Osteoblast (primary cell): Measurements from ENCODE around the gene ITPR3. TPM values are rescaled to one million over a fixed set of nuclear protein-coding genes. Genes with fewer than 3 reads are reported as not detected.

ENCODE experiments used
- DNase-seq: peaks from one replicate; pipeline ENCODE4 v3.0.0; 2011; ENCODE audit warnings: low spot score, mixed read lengths; ENCODE audit not compliant: insufficient read length; ENCODE audit errors: missing footprints
- H2AFZ ChIP-seq: 2 replicates; pipeline ENCODE4 v1.6.0; 2011; ENCODE audit warnings: mild to moderate bottlenecking, low read length
- H3K27ac ChIP-seq: 2 replicates; pipeline ENCODE4 v1.5.1; 2011; ENCODE audit warnings: mild to moderate bottlenecking, low read depth, low read length, moderate library complexity
- H3K27me3 ChIP-seq: 2 replicates; pipeline ENCODE4 v1.6.0; 2012; ENCODE audit warnings: mild to moderate bottlenecking, control low read depth, inconsistent platforms, low read length, moderate library complexity; ENCODE audit not compliant: insufficient read depth
- H3K36me3 ChIP-seq: 2 replicates; pipeline ENCODE4 v1.5.1; 2011; ENCODE audit warnings: mild to moderate bottlenecking, low read length, control low read depth, moderate library complexity; ENCODE audit not compliant: insufficient read depth
- H3K4me1 ChIP-seq: 2 replicates; pipeline ENCODE4 v1.5.1; 2011; ENCODE audit warnings: mild to moderate bottlenecking, low read length, control low read depth, moderate library complexity; ENCODE audit not compliant: insufficient read depth
- H3K4me2 ChIP-seq: 2 replicates; pipeline ENCODE4 v1.6.0; 2011; ENCODE audit warnings: mild to moderate bottlenecking, low read length; ENCODE audit not compliant: insufficient read depth
- H3K4me3 ChIP-seq: fragments of 200-600 bp; sonication (generic); 3 replicates; pipeline ENCODE4 v1.5.1; 2012; ENCODE audit warnings: mild to moderate bottlenecking, low read length, inconsistent platforms; ENCODE audit not compliant: insufficient read depth
- H3K79me2 ChIP-seq: 2 replicates; pipeline ENCODE4 v1.6.0; 2012; ENCODE audit warnings: mild to moderate bottlenecking, low read length, control low read depth, inconsistent platforms; ENCODE audit not compliant: insufficient read depth
- H3K9me3 ChIP-seq: 2 replicates; pipeline ENCODE4 v1.5.1; 2011; ENCODE audit warnings: low read depth, low read length, control low read depth
- H4K20me1 ChIP-seq: 2 replicates; pipeline ENCODE4 v1.6.0; 2012; ENCODE audit warnings: mild to moderate bottlenecking, low read length, control low read depth; ENCODE audit not compliant: insufficient read depth
- CTCF ChIP-seq: IDR thresholded peaks from 2 replicates; pipeline ENCODE4 v1.5.1; 2011; ENCODE audit warnings: mild to moderate bottlenecking, low read depth, low read length, moderate library complexity; ENCODE audit errors: extremely low read depth
- total RNA-seq: library from RNA; depleted of rRNA; stranded (reverse); fragments of >200 nt; gene quantifications from 2 replicates; pipeline ENCODE4 v1.2.3, GENCODE V29; 2012

The ITPR3 gene
- total RNA-seq, 1 donor, result 46.7 TPM

DNA sequence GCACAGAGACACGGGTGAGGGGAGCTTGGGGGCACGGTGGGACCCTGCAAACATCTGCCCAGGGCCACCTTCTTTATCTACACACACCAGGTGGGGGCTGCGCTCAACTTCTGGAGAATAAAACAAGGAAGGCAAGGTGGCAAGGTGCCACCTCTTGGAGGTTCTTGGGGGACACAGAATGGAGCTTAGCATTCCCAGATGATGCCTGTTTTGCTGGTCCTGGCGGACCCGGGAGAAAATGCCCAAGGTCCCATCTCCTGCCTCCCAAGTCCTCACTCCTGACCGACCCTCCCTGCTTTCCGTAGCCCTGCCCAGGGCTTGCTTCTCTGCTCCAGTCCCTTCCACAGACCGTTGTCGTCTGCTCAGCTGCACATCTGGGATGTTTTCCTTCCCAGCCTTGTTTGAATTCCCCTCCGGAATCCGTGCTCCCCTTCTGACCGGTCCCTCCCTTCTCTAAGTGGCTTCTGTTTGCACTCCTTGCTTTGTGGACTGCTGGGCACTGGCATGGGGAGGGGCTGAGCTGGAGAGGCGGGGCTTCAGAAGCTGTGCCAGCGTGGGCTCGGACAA lies 13.1 kb downstream of the ITPR3 start:
- H4K20me1 ChIP-seq, result peaks cover 19% of the 10 kb centered on the region
- H3K9me3 ChIP-seq, result no peaks in the 10 kb centered on the region
- H3K4me3 ChIP-seq, result peak overlapping the region; percentile 76
- peaks cover 67% of the 10 kb centered on the region for H3K79me2 ChIP-seq
- no peak for TF ChIP-seq CTCF
- H3K4me2 ChIP-seq, result peak overlapping the region; percentile 94
- H3K27ac ChIP-seq, result no peak overlapping the region
- no peaks in the 10 kb centered on the region for H3K36me3 ChIP-seq
- H2AFZ ChIP-seq, result peak overlapping the region; percentile 69
- peak; percentile 97 for DNase-seq
- peaks cover 13% of the 10 kb centered on the region for H3K4me1 ChIP-seq
- H3K27me3 ChIP-seq, result no peaks in the 10 kb centered on the region

- H3K9me3 ChIP-seq, result no peaks in the 10 kb centered on the region
- peaks cover 13% of the 10 kb centered on the region for H3K4me1 ChIP-seq
- H4K20me1 ChIP-seq, result peaks cover 19% of the 10 kb centered on the region
- peaks cover 73% of the 10 kb centered on the region for H3K79me2 ChIP-seq
- no peak overlapping the region for H3K4me3 ChIP-seq
- peak; percentile 30 for DNase-seq
- H3K27ac ChIP-seq, result no peak overlapping the region
- H3K27me3 ChIP-seq, result no peaks in the 10 kb centered on the region
- H2AFZ ChIP-seq, result no peak overlapping the region
- no peak for TF ChIP-seq CTCF
- H3K36me3 ChIP-seq, result no peaks in the 10 kb centered on the region
- peak overlapping the region; percentile 94 for H3K4me2 ChIP-seq
These were observed 13.8 kb downstream of the ITPR3 start for GRCh38 chr6:33634946-33635345.

DNA sequence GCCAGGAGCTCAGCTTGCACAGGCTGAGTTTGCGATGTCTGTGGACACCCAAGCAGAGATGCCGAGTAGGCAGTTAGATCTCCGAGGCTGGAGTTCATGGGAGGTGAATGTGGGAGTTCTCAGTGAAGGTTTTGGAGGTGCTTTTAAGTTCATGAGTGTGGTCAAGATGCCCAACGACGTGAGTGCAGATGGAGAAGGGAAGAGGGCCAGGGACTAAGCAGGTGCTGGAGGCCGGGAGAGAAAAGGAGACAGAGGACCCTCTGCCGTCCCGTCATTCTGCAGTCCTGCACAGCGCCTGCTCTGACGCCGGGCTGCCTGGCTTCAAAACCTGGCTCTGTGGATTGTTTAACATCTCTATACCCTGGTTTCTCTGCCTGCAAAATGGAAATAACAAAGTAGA lies 15.5 kb downstream of the ITPR3 start:
- no peak for TF ChIP-seq CTCF
- Histone ChIP-seq H3K4me1 (peaks cover 13% of the 10 kb centered on the region), H3K36me3 (no peaks in the 10 kb centered on the region), H3K79me2 (peaks cover 70% of the 10 kb centered on the region), H3K4me3 (no peak overlapping the region), H4K20me1 (peaks cover 19% of the 10 kb centered on the region), H3K9me3 (no peaks in the 10 kb centered on the region), H3K27ac (no peak overlapping the region), H2AFZ (no peak overlapping the region), H3K27me3 (no peaks in the 10 kb centered on the region), H3K4me2 (no peak overlapping the region)
- DNase-seq, result no peak

- TF ChIP-seq CTCF, result no peak
- H3K27ac ChIP-seq, result no peak overlapping the region
These were observed 17.4 kb downstream of the ITPR3 start for GRCh38 chr6:33638556-33638955.

More at GRCh38 chr6:33638556-33638955, 17.4 kb downstream of the ITPR3 start:
- no peak for DNase-seq
- Histone ChIP-seq H2AFZ (no peak overlapping the region), H3K9me3 (no peaks in the 10 kb centered on the region), H3K36me3 (no peaks in the 10 kb centered on the region), H3K4me3 (no peak overlapping the region), H3K4me2 (no peak overlapping the region), H4K20me1 (peaks cover 13% of the 10 kb centered on the region), H3K27me3 (no peaks in the 10 kb centered on the region), H3K79me2 (peaks cover 61% of the 10 kb centered on the region), H3K4me1 (peaks cover 8% of the 10 kb centered on the region)
